ENCODE measurements around the gene CD24.
A peak's percentile ranks its signal among the peaks of the same experiment; 100 is the strongest.
"Not testable (repeated sequence)": the region's sequence is repeated elsewhere in the genome, so short reads cannot be mapped to it uniquely, and the experiment has no call there.

CD24 gene

GRCh38 chr6:106974336-106974998, at the start of gene CD24:
TSS of gene CD24 (minus strand) at chr6:106974729. CDS start at chr6:106974646, 83 bp downstream.
- peak in 1 of 2 donors; percentile 19 for DNase-seq (ENCODE audit: low read depth in 2 of 2)

GRCh38 chr6:107021446-107022185, 47.1 kb upstream of the CD24 start:
- DNase-seq (ENCODE audit: low read depth in 2 of 2), result no peak

- DNase-seq (ENCODE audit: low read depth in 2 of 2), result no peak
Observed at GRCh38 chr6:107020239-107020638, 45.7 kb upstream of the CD24 start.

GRCh38 chr6:107019628-107020027, 45.1 kb upstream of the CD24 start:
- DNase-seq (ENCODE audit: low read depth in 2 of 2), result not testable (repeated sequence)

GRCh38 chr6:107019047-107019446, 44.5 kb upstream of the CD24 start:
- DNase-seq (ENCODE audit: low read depth in 2 of 2), result no peak

- DNase-seq (ENCODE audit: low read depth in 2 of 2), result no peak
Observed at GRCh38 chr6:107009499-107009898, 35.0 kb upstream of the CD24 start.

- DNase-seq (ENCODE audit: low read depth in 2 of 2), result peak; percentile 18 to 40
Observed at GRCh38 chr6:106997392-106998158, 23.0 kb upstream of the CD24 start.

- DNase-seq (ENCODE audit: low read depth in 2 of 2), result no peak
Observed at GRCh38 chr6:106995640-106996039, 21.1 kb upstream of the CD24 start.

GRCh38 chr6:106989737-106990136, 15.2 kb upstream of the CD24 start:
- DNase-seq (ENCODE audit: low read depth in 2 of 2), result not testable (repeated sequence)

- DNase-seq (ENCODE audit: low read depth in 2 of 2), result no peak
Observed at GRCh38 chr6:106988664-106989063, 14.1 kb upstream of the CD24 start.

GRCh38 chr6:106981926-106982325, 7.4 kb upstream of the CD24 start:
- no peak for DNase-seq (ENCODE audit: low read depth in 2 of 2)

- no peak for DNase-seq (ENCODE audit: low read depth in 2 of 2)
Observed at GRCh38 chr6:106980926-106981325, 6.4 kb upstream of the CD24 start.

GRCh38 chr6:106979435-106979884, 4.9 kb upstream of the CD24 start:
- DNase-seq (ENCODE audit: low read depth in 2 of 2), result peak; percentile 72 to 79

GRCh38 chr6:106977246-106977645, 2.7 kb upstream of the CD24 start:
- DNase-seq (ENCODE audit: low read depth in 2 of 2), result no peak

- DNase-seq (ENCODE audit: low read depth in 2 of 2), result no peak
Observed at GRCh38 chr6:106976270-106976669, 1.7 kb upstream of the CD24 start.

GRCh38 chr6:106975738-106976064, 1.2 kb upstream of the CD24 start:
- no peak for DNase-seq (ENCODE audit: low read depth in 2 of 2)

GRCh38 chr6:106974999-106975737, 639 bp upstream of the CD24 start:
- DNase-seq (ENCODE audit: low read depth in 2 of 2), result no peak

- no peak for DNase-seq (ENCODE audit: low read depth in 2 of 2)
Observed at GRCh38 chr6:106973836-106974335, 643 bp downstream of the CD24 start.

GRCh38 chr6:106973018-106973835, 1.3 kb downstream of the CD24 start:
- no peak for DNase-seq (ENCODE audit: low read depth in 2 of 2)

GRCh38 chr6:106972500-106972899, 2.0 kb downstream of the CD24 start:
- DNase-seq (ENCODE audit: low read depth in 2 of 2), result no peak

GRCh38 chr6:106970769-106971168, 3.8 kb downstream of the CD24 start:
- DNase-seq (ENCODE audit: low read depth in 2 of 2), result not testable (repeated sequence)

Measured in stimulated activated CD8-positive, alpha-beta memory T cell treated with anti-CD3 and anti-CD28 coated beads, Interleukin-2, amount 100 ng/mL, for 48 hours (primary cell).